CD1c-positive myeloid dendritic cell (primary cell): ENCODE data around the gene CNMD.

ENCODE experiments used
- DNase-seq: peaks from one replicate; pipeline ENCODE4 v3.0.0-alpha.2; 2016; ENCODE audit errors: extremely low spot score

CNMD gene

DNA sequence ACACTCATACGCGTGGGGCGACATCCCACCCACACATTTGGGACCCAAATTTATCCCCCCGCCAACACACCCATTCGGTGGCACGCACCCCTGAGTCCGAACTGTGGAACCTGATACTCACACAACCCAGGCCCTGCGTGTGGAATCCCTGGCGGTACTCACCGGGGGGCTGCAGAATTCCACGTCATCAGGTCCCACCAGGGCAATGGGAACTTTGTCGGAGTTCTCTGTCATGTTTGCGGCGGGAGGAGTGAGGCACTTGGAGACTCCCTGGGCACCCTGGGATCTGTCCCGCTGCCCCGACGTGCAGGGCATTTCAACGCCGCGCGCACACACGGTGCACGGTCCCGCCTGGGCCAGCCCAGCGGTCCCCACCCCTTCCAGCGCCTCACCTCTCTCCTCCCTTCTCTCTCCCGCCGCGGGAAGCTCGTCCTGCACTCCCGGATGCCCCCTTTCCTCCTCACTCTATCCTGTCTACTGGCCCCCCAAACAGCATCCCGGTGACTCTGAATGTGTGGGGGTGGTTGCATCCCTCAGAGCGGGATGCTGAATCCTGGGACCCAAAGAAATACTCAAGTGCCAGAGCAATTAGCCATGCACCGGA is at the start of gene CNMD:
CNMD (minus strand) TSS at position 353 of the 604 bp plus-strand sequence; CDS start at position 234, 119 bp downstream.
- DNase-seq: no peak

DNA sequence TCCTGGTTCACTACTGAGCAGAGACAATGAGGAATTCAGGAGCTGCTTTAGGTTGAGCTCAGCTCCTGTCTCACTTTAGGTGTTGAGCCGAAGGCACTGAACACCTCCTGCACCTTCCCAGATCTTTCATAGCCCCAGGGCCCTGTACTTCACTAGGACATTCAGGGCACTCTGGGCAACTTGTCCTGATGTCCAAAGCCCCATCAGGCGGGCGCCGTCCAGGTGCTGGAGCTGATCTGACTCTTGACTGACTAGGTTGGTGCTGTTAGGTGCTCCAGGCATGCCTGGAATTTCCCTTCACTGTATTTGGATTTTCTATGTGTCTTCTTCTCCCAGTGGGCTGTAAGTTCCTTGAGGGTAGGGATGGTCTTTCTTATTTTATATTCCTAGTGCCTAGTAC is 48.4 kb upstream of the CNMD start:
- DNase-seq: no peak

DNA sequence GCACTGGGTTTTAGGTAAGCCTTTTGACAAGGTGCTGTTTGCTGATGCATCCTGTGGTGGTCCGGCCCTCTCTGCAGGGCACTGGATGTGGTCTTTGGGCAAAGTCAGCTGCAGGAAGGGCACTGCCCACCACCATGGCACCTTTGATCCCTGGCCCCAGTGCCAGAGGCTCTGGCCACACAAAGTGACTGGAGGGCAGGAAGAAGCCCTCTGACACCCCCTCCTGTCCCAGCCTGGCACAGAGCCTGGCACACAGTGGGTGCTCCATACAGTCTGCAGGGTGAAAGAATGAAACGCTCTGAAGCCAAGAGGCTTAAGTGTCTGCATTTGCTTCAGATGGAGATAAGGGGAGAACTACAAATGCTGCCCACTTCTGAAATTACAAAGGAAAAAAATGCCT is 47.6 kb upstream of the CNMD start:
- DNase-seq: no peak

DNA sequence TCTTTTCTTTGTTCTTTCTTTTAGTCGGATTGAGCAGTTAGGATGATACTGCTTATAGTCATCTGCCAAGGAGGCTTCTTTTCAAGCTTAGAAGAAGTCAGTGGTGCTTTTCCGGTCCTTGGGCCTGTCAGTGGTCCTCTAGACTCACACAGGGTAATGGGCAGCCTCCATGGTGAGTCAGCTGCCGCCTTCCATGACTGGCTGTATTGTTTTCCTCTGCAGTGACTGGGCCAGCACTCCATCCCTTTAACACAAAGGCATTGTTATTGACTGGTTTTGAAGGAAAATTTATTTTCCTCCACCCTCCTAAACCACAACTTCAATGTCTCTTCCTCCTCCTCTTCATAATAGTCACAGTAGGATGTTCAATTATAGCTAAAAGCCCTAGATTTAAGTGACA is 47.1 kb upstream of the CNMD start:
- DNase-seq: no peak

DNA sequence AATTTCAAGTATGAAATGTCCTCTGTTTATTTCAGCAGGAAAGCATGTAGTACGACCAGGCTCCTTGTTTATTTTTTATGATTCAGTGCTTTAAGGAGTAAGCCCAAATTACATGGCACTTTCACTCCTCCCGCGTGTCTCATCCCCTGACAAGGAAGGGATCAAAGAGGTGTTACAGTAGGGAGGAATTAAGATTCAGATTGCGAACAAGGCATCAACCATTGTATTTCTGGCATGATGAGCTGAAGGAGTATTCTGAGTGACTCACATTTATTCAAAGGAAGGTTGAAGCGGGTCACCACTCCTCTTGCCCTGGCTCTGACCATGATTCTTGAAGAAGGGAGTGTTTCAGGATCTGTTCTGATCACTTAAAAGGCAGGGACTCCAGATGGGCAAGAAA is 46.1 kb upstream of the CNMD start:
- no peak for DNase-seq

DNA sequence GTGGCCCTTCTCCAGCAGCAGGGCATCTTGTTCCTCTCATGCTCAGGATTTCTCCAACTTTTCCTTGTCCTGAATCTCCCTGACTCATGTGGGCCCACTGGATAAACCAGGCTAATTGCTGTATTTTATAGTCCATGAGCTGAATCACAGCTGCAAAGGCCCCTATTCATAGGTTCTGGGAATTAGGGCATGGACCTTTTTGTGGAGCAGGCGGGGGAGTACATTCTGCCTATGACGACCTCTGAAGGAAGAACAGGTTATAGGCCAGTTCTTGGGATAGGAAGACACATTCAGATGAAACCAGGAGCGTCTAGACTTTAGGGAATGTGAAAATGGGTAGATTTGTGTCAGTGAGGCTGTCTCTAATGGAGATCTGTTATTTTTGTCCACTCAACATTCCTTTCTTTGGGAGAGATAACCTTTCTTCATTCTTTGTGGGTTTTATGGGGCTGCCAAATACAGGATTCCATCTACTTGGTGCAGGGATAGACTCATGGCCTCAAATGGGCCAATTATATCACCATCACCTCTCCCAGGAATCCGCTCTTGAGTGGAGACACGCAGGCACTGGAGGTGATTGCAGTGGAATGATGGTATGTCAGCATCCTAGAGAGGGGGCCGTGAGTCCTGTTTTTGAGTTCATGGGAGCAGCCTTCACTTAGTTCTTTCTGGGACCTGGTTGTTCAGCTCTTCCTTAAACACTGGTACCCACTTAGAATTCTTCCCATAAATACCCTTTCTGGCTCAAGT is 45.1 kb upstream of the CNMD start:
- no peak for DNase-seq

DNA sequence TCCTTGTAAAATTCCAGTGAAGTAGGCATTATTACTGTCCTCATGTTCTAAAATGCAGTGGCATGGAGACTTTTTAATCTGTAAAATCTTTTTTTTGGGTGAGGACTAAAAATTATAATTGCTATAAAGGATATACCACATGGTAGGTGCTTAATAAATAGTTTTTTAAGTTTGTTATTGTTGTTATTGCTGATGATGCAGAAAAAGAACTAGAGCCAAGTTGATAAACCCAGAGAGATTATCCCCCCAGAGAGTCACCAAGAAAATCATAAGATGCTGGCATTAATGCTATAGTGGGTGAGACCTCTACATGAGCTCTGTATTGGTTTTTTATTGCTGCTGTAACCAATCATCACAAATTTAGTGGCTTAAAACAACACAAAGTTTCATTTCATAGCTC is 44.3 kb upstream of the CNMD start:
- DNase-seq: no peak

DNA sequence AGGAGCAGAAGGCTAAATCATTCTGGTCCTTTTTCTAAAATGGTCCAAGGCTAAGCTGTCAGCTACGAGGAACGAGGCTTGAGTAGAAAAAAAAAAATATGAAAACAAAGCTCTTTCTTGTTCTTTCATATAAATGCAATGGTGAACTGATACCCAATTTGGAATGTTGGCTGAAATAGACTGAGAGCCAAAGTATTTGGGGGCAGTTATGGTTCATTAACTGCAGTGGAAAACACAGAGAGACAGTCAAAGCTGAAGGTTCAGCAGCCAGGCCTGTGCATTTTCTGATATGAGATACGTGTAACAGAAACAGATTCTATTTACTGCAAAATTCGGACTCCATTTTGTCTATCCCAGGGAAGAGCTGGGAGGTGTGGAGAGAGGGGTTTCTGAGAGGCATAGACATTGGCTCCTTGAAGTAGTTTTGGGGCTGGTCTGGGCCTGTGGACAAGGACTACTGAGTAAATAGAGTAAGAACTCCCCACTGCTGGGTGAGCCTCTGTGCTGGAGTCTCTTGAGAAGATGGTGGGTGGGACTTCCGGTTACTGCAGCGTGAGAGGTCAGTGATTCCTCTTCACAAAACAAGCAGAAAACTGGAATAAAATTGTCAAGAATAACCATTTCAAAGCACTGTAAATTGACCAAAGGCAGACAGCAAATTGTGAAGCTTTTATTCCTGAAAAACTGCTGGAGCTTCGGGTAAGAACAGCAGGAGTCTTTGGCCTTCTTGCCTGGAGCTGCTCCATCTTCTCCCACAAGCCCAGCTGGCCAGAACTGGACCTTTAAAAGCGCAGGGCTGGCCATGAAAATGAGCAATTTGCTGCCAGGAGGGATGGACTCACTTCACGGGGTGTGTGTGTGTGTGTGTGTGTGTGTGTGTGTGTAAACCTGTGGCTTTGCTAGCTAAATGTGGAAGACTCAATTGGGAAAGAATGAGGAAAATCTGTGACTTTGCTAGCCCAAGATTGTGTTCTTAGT is 43.1 kb upstream of the CNMD start:
- DNase-seq: no peak

DNA sequence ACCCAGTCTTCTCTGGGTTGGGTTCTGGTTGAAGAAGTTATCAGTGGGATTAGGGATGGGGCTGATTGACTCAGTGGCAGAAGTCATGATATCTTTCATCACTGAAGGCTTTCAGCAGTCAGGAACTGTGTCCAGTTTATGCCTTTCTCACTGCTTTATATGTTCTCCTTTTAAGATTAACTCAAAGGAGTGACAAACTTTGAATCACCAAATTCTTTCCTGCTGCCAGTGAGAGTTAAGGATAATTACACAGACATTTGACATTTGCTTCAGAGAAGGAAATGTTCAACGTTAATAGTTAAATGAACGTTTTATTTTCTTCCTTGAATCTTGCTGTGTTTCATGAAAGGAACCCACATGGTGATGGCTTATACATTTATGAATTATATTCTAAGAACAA is 41.0 kb upstream of the CNMD start:
- DNase-seq: no peak

DNA sequence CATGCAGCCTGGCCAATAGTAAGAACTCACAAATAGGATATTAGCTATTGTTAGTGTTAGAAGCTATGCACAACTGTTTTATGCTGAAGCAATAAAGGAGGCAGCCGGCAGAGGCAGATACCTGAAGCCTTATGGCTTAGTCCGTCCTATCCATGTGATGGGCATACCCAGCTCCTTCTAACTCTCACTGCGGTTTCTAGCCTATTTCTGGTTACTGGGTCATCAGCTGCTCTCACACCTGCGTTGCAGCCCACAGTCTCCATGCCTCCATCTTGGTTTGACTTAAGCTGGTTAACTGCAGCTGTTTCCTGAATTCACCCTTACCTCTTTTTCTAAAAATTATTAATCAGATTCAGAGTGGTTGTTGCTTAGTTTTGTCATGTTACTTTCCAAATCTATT is 40.5 kb upstream of the CNMD start:
- DNase-seq: no peak

DNA sequence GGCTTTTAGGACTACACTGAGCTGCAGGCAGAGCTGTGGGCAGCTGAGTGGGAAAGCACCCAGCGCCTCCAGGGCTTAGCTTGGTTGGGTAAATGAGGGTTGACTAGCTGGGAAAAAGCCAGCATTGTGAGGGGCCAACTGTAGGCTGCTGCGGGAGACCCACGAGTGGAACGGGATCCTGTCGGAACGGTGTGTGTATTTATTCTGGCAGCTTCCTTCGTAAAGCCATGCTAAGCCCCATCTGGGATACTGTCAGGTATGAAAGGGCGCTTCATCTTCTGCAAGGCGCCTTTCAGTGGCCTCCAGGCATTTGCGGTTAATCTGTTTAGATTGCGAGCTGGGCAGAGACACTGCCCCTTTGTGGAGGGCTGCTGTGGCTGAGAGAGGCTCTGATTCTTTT is 39.5 kb upstream of the CNMD start:
- no peak for DNase-seq

DNA sequence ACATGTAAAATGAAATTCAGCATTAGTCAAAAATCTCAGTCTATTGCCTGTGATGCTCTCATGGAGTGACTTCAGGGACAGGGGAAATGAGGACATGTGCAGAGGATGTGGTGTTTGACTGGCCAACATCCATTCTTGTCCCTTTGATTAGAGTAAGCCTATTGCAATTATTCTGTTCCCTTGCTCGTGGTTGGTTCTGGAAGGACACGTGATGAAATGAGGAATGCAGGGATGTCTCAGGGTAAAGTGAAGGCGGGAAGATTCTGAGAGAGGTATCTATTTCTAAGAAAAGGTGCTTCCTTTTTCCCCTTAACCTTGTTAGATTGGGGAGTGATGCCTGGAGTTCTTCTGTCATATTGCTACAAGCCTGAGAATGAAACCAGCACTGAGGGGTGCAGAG is 37.1 kb upstream of the CNMD start:
- DNase-seq: no peak

DNA sequence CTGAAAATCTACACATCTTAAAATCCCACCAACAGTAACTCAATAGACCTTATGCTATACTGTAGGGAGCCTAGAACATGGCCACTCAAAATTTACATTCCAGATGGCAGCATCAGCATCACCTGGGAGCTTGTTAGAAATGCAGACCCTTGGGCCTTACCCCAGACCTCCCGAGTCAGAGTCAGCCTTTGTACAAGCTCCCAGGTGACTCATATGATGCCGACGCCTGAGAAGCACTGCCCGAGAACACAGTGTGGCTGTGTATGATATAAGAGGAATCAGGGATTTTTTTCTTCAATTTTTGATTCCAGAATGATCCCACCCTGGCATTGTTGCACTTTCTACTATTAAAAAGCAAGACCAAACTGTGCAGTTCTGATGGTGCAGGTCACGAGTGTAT is 35.9 kb upstream of the CNMD start:
- DNase-seq: no peak

DNA sequence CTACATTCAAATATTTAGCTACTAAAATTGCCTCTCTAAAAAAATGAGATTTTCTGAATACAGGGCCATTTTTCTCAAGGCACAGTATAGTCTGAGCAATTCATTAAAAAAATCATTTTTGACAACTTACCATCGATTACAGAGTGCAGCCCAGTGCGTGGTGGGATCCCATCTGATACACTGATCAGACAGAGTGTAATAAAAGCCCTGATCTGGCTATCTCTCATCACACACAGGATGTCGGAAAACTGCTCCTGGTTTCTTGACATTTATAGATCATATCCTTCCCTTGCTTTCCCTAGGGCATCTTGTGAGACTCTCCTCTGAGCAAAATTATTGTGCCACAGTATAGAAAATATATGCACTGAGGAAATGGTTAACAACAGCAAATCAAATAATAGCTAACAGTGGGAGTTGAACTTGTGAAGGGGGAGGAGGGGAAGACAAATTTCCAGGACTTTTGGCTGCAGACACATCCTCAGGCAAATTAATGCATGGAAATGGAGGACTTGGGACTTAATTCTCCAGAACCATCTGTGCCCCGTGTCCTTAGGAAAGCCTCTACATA is 28.4 kb upstream of the CNMD start:
- no peak for DNase-seq

DNA sequence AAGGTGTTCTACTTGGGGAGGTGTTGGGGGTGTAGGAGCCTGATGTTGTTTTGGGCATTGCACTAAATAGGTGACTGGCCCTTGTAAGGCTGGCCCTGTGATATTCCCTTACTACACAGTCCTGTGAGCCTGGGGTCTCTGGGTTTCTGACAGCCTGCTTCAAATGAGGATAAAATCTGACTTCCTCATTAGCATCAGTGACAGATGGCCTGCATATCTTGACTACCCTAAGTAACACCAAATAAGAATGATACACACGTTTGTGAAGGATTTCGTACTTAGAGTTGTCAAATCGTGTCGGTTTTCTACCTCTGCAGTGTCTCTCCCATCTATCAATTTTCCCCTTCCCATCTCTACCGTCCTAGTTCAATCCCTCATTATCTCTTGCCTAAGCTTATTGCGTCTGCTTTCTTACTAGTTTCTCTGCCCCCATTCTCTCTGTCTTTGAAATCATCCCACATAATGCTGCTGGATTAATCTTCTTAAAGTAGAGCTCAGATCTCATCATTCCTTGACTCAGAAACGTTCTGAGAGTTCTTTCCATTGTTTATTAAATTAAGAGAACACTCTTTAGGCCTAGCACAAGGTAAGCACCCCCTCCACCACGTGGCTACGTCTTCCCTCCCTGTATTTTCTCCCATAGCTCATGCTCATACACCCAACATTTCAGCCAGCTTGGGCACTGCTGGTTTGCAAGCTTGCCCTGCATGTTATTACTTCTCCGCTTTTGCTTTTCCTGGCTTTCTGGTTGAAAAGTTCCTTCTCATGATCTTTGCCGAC is 26.2 kb upstream of the CNMD start:
- no peak for DNase-seq

DNA sequence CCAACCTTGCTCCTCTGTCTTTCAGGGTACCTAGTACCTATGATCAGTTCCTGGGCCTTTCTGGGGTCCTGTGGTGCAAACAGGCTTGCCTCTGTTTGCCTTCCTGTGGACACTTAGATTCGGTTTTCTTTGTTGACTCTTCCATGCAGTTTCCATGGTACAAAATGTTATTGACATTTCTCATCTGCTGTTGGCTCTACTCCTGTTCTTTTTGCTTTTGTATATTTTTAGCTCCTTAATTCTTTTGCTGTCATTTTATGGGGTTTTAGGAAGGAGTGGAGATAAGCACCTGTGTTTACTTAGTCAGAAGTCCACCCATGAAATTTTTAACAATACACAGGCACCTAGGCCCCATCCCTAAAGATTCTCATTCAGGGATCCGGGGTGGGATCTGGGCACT is 20.5 kb upstream of the CNMD start:
- DNase-seq: no peak

DNA sequence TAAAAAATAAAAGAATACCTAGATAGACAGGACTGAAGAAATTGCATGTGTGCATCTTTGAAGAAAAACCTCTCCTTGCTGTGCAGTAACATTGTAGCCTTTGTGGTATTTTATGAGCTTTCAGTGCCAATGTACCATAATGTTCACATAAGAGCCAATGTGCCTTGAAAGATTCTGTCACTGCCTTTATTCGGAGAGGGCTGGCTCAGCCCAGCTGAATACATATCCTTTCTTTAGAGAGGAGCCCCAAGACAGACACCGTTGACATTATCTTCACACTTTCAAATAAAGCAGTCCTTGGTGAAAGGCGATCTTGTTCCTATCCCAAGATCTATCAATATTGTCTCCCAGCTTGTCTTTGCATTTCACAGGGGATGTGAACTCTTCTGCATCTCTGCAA is 18.5 kb upstream of the CNMD start:
- no peak for DNase-seq

DNA sequence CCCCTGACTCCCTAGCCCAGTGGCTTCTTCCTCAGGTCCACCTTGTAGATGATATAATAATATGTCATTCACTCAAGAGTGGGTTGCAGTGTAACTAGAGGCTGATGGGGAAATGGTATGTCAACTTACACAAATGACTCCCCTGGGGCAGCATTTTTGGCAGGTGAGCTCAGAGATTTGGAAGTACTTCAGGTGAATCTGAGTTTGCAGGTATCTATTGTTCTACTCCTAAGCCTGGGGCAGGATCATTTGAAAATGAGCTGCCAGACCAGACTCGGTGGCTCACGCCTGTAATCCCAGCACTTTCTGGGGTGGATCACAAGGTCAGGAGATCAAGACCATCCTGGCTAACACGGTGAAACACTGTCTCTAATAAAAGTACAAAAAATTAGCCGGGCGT is 11.6 kb upstream of the CNMD start:
- DNase-seq: no peak

DNA sequence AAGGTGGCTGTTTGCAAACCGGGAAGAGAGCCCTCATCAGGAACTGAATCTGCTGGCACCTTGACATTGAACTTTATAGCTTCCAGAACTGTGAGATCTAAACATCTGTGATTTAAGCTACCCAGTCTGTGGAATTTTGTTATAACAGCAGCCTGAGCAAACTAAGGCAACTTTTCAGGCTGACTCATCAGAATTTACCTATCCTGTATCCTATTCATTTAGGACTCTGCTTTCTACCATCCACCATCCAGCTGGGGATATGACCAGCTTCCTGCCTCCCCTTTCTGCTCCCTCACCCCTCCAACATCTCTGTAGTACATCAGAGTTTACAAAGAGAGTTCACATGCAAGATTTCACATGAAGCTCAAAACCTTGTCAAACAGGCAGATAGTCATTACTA is 11.1 kb upstream of the CNMD start:
- DNase-seq: no peak

DNA sequence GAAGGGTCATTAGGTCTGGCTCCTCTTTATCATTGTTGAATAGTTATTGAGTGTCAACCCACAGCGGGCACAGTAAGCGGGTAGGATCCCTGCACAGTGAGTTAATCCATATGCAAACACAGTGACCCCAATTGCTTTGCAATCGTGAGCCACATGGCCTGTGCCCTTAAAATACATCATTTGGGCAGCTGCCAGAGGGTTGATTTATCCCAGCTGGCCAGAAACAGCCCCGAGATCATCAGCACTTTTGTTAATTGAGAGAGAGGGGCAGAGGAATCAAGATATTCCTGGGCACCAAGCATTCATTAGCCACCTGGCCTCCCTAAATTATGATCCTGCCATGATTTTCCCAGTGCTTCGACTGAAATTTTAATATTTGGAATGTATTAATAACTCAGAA is 9.8 kb upstream of the CNMD start:
- DNase-seq: no peak

DNA sequence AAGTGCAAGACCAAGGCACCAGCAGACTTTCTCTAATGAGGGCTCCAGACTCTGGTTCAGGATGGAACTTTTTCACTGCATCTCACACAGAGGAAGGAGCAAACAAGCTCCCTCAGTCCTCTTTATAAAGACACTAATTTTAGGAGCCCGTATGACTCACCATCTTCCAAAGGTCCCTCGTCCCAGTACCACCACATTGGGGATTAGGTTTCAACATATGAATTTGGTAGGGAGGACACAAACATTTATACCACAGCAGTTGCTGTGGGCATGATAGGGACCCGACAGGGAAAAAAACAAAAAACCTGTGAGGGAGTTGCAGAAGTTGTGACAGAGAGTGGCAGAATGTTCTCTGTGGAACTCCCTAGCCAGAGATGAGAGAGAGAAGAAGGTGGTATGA is 6.5 kb upstream of the CNMD start:
- no peak for DNase-seq
